DMS79 treated with DMSO at 0.1 percent for 48 hours (cell line): ENCODE results near the gene TWF2.

Experiments used
- DNase-seq: peaks from one replicate; lab custom pipeline; 2025; lab: John Stamatoyannopoulos, UW

Gene TWF2

DNA sequence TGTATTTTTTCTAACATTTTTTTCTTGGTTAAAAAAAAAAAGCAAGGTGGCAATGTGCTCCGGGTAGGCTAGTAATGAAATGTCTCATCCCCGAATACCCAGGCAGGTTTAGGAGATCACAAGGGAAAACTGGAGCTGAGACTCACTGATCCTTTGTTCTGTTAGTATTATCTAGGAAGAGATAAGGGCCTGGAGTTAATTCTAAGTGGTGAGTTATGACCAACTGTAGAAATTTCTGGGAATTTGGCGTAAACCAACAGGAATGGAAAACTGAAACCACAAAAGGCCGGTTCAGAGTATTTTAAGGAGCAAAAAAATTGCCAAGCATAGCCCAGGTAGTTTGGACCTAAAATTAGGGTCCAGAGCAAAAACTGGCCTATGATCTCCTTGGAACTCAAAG is 19.0 kb upstream of the TWF2 start:
- no peak for DNase-seq

- DNase-seq = no peak
Observed at GRCh38 chr3:52256622-52257021, 17.7 kb upstream of the TWF2 start.

- DNase-seq = no peak
Observed at GRCh38 chr3:52256159-52256558, 17.2 kb upstream of the TWF2 start.

GRCh38 chr3:52254608-52255007 is 15.7 kb upstream of the TWF2 start:
- DNase-seq = no peak

DNA sequence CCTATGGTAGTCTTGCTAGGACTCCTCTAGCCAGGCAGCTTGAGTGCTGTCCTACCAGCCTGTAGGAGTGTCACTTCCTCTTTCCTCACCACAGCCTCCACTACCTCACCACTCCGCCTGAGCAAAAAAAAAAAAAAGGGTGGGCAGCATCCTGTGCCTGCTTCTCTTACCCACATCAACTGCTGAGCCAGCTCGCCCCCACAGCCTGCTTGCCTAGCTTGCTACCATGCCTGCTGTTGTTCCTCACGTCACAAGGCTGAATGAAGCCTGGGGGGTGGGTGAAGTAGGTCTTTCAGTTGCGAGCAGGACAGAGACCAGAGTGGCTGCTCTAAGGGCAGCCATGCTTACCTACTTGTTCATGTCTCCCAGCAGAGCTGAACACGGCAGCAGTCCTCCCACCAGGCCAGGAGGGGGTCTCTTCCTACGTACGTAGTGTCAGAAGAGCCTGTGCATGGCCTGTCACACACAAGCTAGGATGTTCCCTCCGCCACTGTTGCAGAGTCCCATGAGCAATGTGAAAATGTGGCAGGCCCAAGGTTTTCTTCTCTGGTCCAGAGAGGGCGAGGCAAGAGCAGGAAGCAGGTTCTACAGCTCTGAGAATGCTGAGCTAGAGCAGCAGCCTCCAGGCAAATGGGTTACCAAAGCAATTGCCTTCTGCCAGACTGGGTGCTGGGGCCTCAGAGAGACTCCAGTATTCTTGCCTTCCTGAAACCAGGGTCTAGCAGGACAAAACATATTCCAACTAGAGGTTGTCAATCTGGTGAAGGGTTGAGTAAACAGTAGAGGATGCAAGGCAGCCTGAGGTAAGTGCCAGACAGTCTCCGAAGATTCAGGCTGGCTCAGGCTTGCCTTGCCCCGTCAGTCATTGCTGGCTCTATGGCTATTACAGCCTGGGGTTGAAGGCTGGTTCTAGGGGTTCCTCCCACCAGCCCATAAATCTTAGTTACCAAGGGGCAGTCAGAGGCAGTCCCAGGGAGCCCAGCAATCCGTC is 14.7 kb upstream of the TWF2 start:
- DNase-seq = no peak

DNA sequence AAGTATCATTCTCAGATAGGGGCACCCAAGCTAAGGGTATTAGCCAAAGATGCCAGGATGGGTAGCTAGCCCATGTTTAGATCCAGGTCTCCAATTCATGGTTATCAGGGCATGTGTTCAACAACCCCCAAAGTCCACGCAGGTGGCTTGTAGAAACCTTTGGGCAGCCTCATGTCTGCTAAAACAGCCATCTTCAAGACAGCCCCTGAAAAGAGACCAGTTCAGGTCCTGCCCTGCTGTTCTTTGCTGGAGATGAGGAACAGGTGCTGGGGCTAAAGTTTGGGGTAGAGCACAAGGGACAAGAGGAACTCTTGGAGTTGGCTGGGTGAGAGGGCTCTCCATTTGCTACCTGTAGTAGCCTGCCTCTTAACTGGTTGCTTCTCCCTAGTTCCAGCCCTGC is 11.2 kb upstream of the TWF2 start:
- no peak for DNase-seq

DNA sequence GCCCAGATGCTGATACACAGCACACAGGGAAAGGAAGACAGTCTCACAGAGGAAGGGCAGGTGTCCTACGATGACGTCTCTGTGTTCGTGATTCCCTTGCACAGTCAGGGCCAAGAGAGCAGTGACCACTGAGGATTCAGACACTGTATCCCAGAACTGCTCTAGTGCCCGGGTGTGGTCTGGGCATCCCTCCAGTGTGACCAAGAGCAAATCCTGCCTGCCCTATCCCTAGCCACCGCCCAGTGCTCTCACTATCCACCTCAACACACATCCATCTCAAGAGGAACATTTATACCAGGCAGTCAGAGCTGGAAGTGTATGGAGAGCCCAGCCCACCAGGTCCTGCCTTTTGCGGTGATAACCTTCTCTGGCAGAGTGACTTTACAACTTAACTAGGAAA is 10.7 kb upstream of the TWF2 start:
- no peak for DNase-seq

- peak; percentile 15 for DNase-seq
Observed at GRCh38 chr3:52248816-52249547, 10.0 kb upstream of the TWF2 start.

DNA sequence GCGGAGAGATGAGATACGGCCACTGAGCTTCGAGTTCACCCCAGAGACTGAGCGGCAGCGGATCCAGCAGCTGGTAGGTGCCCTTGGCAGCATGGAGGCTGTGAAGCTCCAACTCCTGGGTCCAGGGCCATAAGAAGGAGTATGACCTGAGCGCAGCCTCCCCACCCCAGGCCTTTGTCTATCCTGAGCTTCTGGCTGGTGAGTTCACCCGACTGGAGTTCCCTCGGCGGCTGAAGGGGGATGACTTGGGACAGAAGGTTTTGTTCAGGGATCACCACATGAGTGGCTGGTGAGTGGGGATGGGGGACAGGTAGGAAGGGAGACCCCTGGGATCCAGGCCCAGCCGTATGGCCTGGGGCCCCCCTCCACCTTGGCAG is 9.2 kb upstream of the TWF2 start:
- no peak for DNase-seq

DNA sequence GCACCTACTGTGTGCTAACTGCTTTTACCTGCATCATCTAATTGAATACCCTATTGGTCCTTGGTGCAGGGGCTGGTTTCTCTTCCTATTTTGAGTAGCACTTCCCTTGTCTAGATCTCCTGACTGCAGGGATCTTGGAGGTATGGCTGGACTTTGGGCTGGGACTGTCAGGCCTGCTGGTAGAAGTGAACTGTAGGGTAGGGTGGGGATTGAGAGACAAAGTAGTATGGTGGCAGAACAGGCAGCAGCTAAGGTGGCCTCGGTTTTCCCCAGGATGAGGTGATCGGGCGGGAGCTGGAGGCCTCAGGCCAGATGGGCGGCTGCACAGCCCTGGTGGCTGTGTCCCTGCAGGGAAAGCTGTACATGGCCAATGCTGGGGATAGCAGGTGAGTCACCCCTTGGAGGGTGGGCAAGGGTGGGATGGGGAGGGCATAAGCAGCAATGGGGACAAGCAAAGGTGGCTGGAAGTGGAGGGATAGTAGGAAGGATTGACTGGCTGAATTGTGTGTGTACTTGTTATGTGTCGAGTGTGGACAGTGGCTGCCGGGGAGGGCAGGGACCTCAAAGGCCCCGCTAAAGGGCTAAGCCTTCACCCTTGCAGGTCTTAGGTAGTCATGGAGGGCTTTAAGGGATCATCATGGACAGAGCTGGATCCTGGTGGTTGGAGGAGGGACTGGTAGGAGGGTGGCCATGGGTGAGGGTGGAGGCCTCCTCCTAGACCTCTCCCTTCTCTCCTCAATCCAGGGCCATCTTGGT is 8.6 kb upstream of the TWF2 start:
- no peak for DNase-seq

GRCh38 chr3:52246728-52247408 is 7.9 kb upstream of the TWF2 start:
- no peak for DNase-seq

DNA sequence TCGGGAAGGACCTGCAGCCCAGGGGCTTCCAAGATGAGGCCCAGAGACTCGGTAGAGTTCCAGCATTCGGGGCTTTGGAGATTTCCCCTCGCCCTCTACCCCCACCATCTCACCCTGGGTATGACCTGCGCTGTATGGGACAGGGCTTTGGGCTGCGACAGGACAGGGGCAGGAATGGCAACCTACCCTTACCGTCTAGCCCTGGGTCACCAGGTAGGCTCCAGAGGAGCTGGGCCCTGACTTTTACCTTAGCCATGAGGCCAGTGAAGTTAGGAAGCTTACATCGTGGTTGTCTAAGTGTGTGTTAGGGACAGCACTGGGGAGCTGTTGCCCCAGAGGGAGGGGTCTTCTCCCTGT is 7.3 kb upstream of the TWF2 start:
- DNase-seq = no peak

DNA sequence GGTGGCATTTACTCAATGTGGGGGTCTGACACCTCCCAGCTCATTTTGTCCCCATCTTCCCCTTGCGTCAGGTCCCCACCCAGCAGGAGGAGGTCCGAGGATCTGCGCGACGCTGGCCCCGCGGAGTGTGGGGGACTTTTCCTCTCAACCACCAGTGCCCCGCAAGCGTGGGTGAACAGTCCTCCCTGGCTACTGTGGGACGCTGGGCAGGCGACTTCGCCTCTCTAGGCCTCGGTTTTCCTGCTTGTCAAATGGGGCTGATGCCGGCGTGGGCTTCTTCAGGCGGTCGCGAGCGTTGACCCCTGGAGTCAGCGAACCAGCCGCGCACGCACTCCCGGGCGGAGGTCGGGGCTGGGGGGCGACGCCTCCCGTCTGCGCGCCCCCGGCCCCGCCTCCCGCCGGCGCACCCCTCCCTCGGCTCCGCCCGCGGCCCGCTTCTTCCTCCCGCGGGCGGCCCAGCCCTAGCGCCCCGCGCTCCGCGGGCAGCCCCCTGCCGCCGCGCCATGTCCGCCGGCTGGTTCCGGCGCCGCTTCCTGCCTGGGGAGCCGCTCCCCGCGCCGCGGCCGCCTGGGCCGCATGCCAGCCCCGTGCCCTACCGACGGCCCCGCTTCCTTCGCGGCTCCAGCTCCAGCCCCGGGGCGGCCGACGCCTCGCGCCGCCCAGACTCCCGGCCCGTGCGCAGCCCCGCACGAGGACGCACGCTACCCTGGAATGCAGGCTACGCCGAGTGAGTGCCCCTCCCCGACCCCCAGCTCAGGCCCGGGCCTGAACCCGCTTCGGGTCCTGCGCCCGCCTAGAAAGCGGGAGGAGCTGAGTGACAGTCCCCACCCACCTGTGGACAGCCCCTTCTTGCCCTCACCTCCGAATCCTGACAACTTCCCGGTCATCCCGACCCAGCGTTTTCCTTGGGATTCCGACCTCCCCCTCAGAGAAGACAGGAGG is 6.6 kb upstream of the TWF2 start, which contains the start of gene PPM1M:
Gene PPM1M, plus strand, starts transcription at position 438 of the 942 bp plus-strand sequence. Its CDS starts 66 bp downstream, at position 504.
- no peak for DNase-seq

DNA sequence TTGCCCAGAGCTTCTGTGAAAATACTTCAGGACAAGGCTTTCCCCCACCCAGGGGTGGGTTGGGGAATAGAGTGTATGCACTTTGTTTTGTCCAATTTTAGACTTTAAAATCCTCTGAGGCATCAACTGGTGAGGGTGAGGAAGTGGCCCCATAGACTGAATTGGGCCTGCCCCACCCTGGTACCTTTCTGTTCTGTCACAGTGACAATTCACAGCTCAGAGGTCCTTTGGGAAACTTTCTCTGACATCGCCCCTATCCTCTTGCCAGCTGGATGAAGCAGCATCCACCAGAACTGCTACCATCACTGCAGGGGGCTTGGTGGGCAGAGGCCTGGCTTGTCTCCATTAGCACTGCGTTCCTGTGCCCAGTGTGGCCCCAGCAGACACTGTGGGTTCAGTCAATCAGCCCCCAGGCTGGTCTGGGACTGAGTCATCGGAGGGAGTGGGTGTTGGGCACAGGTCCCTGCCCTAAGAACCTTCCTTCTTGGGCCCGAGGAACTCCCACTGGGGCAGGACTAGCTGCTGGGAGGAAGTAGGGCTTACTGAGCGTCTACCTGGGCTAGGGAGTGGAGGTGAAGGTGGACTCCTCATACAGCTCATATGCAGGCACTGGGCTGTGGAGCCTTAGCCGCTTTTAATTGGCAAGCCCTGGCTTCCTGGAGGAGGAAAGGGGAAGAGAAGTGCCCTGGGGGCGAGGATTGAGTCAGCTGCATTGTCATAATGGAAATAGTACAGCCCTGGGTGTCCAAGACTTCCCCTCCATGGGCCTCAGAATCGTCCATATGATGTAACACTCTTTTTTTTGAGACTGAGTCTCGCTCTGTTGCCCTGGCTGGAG is 5.1 kb upstream of the TWF2 start:
- no peak for DNase-seq

- DNase-seq = no peak
Observed at GRCh38 chr3:52242039-52242438, 3.1 kb upstream of the TWF2 start.

DNA sequence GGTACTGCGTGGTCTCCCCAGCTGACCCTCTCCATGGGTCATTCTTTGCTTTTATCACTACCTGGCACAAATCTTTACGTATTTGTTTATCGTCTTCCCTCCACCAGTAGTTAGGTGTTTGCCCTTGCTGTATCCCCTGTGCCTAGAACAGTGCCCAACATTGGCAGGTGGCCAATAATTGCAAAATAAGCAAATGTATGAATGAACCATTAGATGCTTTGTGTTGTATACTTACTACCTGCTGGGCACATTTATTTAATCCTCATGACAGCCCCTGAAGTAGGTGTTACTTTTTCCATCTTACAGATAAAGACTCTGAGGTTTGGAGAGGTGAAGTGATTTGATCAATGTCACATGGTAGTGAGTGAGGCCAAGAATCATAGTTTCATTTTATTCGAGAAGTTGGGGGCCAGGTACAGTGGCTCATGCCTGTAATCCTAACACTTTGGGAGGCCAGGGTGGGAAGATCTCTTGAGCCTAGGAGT is 2.0 kb upstream of the TWF2 start:
- no peak for DNase-seq

GRCh38 chr3:52240059-52240885 is 1.3 kb upstream of the TWF2 start:
- no peak for DNase-seq

DNA sequence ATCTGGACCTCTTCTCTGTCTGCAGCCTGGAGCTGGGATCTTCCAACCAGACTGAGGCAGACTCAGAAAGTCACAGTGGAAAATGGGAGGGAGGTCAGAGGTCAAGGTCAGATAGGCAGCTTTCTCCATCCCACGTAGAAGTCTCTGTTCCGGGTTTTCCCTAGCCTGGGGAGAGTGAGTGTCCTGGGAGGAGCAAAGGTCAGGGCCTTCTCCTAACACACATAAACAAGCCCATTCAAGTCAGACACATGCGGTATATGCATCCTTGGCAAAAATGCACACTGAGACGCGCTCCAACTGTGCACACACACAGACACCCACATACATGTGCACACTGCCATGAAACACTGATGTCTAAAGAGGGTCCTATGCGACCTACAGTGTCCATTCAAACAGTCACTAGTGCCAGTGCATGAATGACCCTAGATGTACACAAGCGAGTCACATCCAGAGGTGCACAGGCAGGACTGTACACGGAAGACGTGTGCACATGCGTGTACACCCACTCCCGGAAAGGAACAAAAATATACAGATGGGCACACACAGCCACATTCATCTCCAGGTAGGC is 681 bp downstream of the TWF2 start:
- DNase-seq = no peak
